Measurements from ENCODE around the gene MISP. TPM values are rescaled to one million over a fixed set of nuclear protein-coding genes. Genes with fewer than 3 reads are reported as not detected.

Gene MISP
- polyA plus RNA-seq, 3 donors from 2014 or later = not detected

DNA sequence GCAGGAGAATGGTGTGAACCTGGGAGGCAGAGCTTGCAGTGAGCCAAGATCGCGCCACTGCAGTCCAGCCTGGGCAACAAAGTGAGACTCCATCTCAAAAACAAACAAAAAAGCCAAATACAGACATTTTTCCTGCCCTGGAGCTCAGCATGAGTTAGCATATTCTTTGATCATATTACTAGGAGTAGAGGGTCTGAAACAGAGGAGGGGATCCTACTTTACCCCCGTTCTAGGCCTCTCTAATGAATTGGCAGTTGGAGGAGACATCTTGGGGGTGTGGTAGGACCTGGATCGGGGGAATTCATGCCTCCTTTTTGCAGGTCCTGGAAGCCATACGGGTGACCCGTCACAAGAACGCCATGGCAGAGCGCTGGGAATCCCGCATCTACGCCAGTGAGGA lies 12.3 kb downstream of the MISP start:
- Mint-ChIP-seq H3K4me1 (no peaks in the 10 kb centered on the region), H3K9me3 (peaks cover 0 to 5% (median 3%) of the 10 kb centered on the region in 6 donors), H3K27me3 (ENCODE audit: low read depth in 3 of 3) (peaks cover 0 to 9% (median 2%) of the 10 kb centered on the region in 3 donors), H3K27ac (no peak overlapping the region), H3K36me3 (no peaks in the 10 kb centered on the region), H3K4me3 (no peak overlapping the region)
- no peak for DNase-seq

DNA sequence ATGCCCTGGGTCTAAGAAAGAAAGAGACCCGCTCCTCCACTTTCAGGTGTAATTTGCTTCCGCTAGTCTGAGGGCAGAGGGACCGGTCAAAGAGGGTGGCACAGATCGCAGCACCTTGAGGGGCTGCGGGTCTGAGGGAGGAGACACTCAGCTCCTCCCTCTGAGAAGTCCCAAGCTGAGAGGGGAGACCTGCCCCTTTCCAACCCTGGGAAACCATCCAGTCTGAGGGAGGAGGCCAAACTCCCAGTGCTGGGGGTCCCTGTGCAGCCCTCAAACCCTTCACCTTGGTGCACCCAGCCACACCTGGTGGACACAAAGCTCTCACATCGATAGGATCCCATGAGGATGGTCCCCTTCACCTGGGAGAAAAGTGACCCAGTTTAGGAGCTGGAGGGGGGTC lies 13.0 kb downstream of the MISP start:
- Mint-ChIP-seq H3K9me3 (peaks cover 0 to 5% (median 2%) of the 10 kb centered on the region in 6 donors), H3K4me3 (no peak overlapping the region), H3K27me3 (ENCODE audit: low read depth in 3 of 3) (peaks cover 0 to 9% (median 3%) of the 10 kb centered on the region in 3 donors), H3K36me3 (no peaks in the 10 kb centered on the region), H3K27ac (no peak overlapping the region), H3K4me1 (no peaks in the 10 kb centered on the region)
- no peak for DNase-seq

- Mint-ChIP-seq H3K4me3 (no peak overlapping the region), H3K36me3 (no peaks in the 10 kb centered on the region), H3K27ac (no peak overlapping the region)
These were observed 13.4 kb downstream of the MISP start for GRCh38 chr19:764301-764700.

GRCh38 chr19:765179-765738 lies 14.3 kb downstream of the MISP start:
- no peak for DNase-seq
- peaks cover 0 to under 1% of the 10 kb centered on the region in 2 donors for H3K4me1 Mint-ChIP-seq
- H3K27me3 Mint-ChIP-seq (ENCODE audit: low read depth in 3 of 3) = peaks cover 2 to 9% (median 5%) of the 10 kb centered on the region in 3 donors
- no peaks in the 10 kb centered on the region for H3K36me3 Mint-ChIP-seq
- H3K4me3 Mint-ChIP-seq = no peak overlapping the region
- H3K27ac Mint-ChIP-seq = no peak overlapping the region
- H3K9me3 Mint-ChIP-seq = no peaks in the 10 kb centered on the region

More at GRCh38 chr19:764301-764700, 13.4 kb downstream of the MISP start:
- Mint-ChIP-seq H3K27me3 (ENCODE audit: low read depth in 3 of 3) (peaks cover 0 to 9% (median 3%) of the 10 kb centered on the region in 3 donors), H3K9me3 (peaks cover 0 to 5% (median 2%) of the 10 kb centered on the region in 6 donors), H3K4me1 (no peaks in the 10 kb centered on the region)
- DNase-seq = no peak

DNA sequence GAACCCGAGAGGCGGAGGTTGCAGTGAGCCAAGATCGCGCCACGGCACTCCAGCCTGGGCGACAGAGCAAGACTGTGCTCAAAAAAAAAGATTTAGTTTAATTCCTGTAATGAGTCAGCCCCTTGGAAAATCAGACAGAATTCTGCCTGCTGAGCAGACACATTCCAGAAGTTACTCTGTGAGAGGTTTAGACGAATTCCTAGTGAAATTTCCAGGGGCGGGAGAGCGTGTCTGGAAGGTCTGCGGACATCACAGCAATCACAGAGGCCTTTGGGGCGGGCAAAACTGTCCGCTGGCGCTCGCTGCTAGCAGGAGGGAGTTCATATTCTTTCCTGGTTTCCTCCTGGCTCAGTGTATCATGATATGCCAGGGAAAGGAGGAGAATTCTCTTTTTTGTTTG lies 17.5 kb downstream of the MISP start:
- peaks cover 0 to 2% of the 10 kb centered on the region in 2 donors for H3K4me1 Mint-ChIP-seq
- peaks cover 7 to 8% (median 8%) of the 10 kb centered on the region in 3 donors for H3K27me3 Mint-ChIP-seq (ENCODE audit: low read depth in 3 of 3)
- H3K36me3 Mint-ChIP-seq = no peaks in the 10 kb centered on the region
- no peak for DNase-seq
- H3K27ac Mint-ChIP-seq = no peak overlapping the region
- no peak overlapping the region for H3K4me3 Mint-ChIP-seq
- no peaks in the 10 kb centered on the region for H3K9me3 Mint-ChIP-seq

DNA sequence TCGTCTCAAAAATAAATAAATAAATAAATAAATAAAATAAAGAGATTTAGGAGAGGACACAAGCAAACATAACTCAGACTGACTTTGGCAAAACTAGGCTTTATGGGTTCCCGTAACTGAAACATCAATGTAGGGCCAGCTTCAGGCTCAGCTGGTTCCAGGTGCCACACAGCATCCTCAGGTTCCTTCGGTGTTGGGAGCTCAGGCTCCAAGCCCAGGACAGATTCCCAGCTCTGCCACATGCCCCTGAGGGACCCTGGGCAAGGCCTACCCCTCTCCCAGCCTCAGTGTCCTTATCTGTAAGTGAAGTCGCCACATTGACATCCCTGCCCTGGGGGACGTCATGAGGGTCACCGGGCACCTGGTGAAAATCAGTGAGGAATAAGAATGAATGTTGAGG lies 18.7 kb downstream of the MISP start:
- H3K9me3 Mint-ChIP-seq = no peaks in the 10 kb centered on the region
- DNase-seq = no peak
- H3K27ac Mint-ChIP-seq = no peak overlapping the region
- peaks cover 7 to 8% (median 8%) of the 10 kb centered on the region in 3 donors for H3K27me3 Mint-ChIP-seq (ENCODE audit: low read depth in 3 of 3)
- no peak overlapping the region for H3K4me3 Mint-ChIP-seq
- H3K36me3 Mint-ChIP-seq = no peaks in the 10 kb centered on the region
- H3K4me1 Mint-ChIP-seq = peaks cover 0 to 2% of the 10 kb centered on the region in 2 donors

DNA sequence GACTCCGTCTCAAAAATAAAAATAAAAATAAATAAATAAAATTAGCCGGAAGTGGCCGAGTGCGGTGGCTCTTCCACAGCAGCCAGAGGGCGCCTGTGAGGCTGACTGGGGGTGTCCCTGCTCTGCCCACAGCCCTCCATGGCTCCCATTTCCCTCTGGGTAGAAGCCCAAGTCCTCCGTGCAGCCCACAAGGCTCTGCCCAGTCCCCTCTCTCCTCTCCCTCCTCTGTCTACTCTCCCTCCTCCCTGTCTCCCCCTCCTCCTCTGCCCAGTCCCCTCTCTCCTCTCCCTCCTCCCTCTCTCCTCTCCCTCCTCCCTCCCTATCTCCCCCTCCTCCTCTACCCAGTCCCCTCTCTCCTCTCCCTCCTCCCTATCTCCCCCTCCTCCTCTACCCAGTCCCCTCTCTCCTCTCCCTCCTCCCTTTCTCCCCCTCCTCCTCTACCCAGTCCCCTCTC lies 20.4 kb downstream of the MISP start:
- peak in 1 of 3 donors; percentile 7 for DNase-seq
- Mint-ChIP-seq H3K27me3 (ENCODE audit: low read depth in 3 of 3) (peaks cover 7 to 8% (median 8%) of the 10 kb centered on the region in 3 donors), H3K4me3 (no peak overlapping the region), H3K36me3 (no peaks in the 10 kb centered on the region), H3K4me1 (peaks cover 0 to 2% of the 10 kb centered on the region in 2 donors), H3K27ac (no peak overlapping the region), H3K9me3 (no peaks in the 10 kb centered on the region)

DNA sequence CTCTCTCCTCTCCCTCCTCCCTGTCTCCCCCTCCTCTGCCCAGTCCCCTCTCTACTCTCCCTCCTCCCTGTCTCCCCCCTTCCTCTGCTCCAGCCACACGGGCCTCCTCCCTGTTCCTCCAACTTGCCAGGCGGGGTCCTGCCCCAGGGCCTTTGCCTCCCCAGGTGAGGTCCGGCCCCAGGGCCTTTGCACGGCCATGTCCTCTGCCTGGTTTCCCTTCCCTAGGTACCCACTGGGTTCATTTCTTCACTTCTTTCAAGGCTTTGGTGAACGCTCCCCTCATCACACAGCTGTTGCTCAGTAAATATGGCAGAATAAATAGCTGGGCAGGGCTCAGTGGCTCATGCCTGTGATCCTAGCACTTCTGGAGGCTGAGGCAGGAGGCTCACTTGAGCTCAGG lies 21.2 kb downstream of the MISP start:
- H3K27ac Mint-ChIP-seq = no peak overlapping the region
- peaks cover 6 to 9% (median 7%) of the 10 kb centered on the region in 3 donors for H3K27me3 Mint-ChIP-seq (ENCODE audit: low read depth in 3 of 3)
- peaks cover 0 to 2% of the 10 kb centered on the region in 2 donors for H3K4me1 Mint-ChIP-seq
- DNase-seq = no peak
- H3K36me3 Mint-ChIP-seq = no peaks in the 10 kb centered on the region
- no peak overlapping the region for H3K4me3 Mint-ChIP-seq
- no peaks in the 10 kb centered on the region for H3K9me3 Mint-ChIP-seq

DNA sequence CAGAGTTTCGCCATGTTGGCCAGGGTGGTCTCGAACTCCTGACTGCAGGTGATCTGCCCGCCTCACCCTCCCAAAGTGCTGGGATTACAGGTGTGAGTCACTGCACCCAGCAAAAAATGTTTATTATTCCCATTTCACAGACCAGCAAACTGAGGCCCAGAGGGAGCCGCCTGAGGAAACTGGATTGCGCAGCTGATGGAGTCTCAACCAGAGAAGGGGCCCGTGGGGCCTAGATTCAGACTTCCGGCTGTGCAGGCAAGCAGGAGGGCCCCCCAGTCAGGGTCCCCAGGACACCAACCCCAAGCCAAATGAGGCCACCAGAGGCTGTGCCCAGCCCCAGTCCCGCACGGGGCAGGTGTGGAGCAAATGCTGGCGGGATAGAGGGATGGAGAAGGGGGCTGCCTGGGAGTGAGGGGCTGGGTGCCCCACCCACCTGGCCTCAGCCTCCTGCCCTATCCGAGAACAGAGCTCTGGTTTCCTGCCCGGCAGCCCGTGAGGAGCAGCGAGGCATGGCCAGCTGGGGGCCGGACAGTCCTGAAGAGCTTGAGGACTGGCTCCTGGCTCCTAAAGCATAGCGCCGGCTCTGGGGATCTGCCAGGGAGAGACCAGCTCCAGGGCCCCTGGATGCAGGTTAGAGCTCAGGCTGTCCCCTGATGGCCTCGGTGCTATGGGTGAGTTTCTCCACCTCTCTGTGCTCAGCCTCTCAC lies 22.0 kb downstream of the MISP start:
- DNase-seq = no peak
- H3K27ac Mint-ChIP-seq = no peak overlapping the region

GRCh38 chr19:776549-776948 lies 25.6 kb downstream of the MISP start:
- peaks cover 3 to 6% (median 3%) of the 10 kb centered on the region in 3 donors for H3K27me3 Mint-ChIP-seq (ENCODE audit: low read depth in 3 of 3)
- no peaks in the 10 kb centered on the region for H3K9me3 Mint-ChIP-seq
- no peak overlapping the region for H3K27ac Mint-ChIP-seq
- no peak overlapping the region for H3K4me3 Mint-ChIP-seq
- no peak for DNase-seq
- H3K4me1 Mint-ChIP-seq = no peaks in the 10 kb centered on the region
- H3K36me3 Mint-ChIP-seq = no peaks in the 10 kb centered on the region

More for the DNA sequence above, 22.0 kb downstream of the MISP start:
- no peak overlapping the region for H3K4me3 Mint-ChIP-seq
- H3K4me1 Mint-ChIP-seq = peaks cover 0 to 2% of the 10 kb centered on the region in 2 donors
- no peaks in the 10 kb centered on the region for H3K9me3 Mint-ChIP-seq
- H3K36me3 Mint-ChIP-seq = no peaks in the 10 kb centered on the region
- peaks cover 3 to 9% (median 7%) of the 10 kb centered on the region in 3 donors for H3K27me3 Mint-ChIP-seq (ENCODE audit: low read depth in 3 of 3)

- no peaks in the 10 kb centered on the region for H3K4me1 Mint-ChIP-seq
- H3K36me3 Mint-ChIP-seq = no peaks in the 10 kb centered on the region
- H3K27me3 Mint-ChIP-seq (ENCODE audit: low read depth in 3 of 3) = peaks cover 3 to 5% (median 3%) of the 10 kb centered on the region in 3 donors
- H3K27ac Mint-ChIP-seq = no peak overlapping the region
- no peak overlapping the region for H3K4me3 Mint-ChIP-seq
- no peak for DNase-seq
- no peaks in the 10 kb centered on the region for H3K9me3 Mint-ChIP-seq
These were observed 28.2 kb downstream of the MISP start for GRCh38 chr19:778910-779653.

GRCh38 chr19:780935-781334 lies 30.0 kb downstream of the MISP start:
- Mint-ChIP-seq H3K27ac (no peak overlapping the region), H3K4me3 (no peak overlapping the region), H3K36me3 (no peaks in the 10 kb centered on the region), H3K9me3 (no peaks in the 10 kb centered on the region), H3K4me1 (no peaks in the 10 kb centered on the region), H3K27me3 (ENCODE audit: low read depth in 3 of 3) (peaks cover 3 to 6% (median 5%) of the 10 kb centered on the region in 3 donors)
- DNase-seq = no peak

- no peaks in the 10 kb centered on the region for H3K4me1 Mint-ChIP-seq
- no peak overlapping the region for H3K4me3 Mint-ChIP-seq
- H3K27me3 Mint-ChIP-seq (ENCODE audit: low read depth in 3 of 3) = peaks cover 3% of the 10 kb centered on the region in 3 donors
- no peaks in the 10 kb centered on the region for H3K36me3 Mint-ChIP-seq
- no peak for DNase-seq
- no peak overlapping the region for H3K27ac Mint-ChIP-seq
- H3K9me3 Mint-ChIP-seq = no peaks in the 10 kb centered on the region
These were observed 30.9 kb downstream of the MISP start for GRCh38 chr19:781800-782184.

All from immature natural killer cell (primary cell).